Upper lobe of left lung (tissue), 4 donors: Measurements from ENCODE around the gene RRAS2.

ENCODE experiments used
- POLR2AphosphoS5 ChIP-seq, 2 donors: sonication (generic); formaldehyde crosslinking; IDR thresholded peaks; one replicate each; pipeline ENCODE4 v1.5.1; 2017; ENCODE audit warnings: antibody characterized with exemption in 2 of 2
- TF ChIP-seq, protein P1 (sequence below), 6 experiments: fragments of 450-650 bp in 4 of 6; fragments of 200-600 bp in 2 of 6; sonication (generic) in 2 of 6; IDR thresholded peaks; one replicate each; pipeline ENCODE4 v1.5.1; 2016 to 2019; ENCODE audit warnings: antibody characterized with exemption in 6 of 6

DNA sequence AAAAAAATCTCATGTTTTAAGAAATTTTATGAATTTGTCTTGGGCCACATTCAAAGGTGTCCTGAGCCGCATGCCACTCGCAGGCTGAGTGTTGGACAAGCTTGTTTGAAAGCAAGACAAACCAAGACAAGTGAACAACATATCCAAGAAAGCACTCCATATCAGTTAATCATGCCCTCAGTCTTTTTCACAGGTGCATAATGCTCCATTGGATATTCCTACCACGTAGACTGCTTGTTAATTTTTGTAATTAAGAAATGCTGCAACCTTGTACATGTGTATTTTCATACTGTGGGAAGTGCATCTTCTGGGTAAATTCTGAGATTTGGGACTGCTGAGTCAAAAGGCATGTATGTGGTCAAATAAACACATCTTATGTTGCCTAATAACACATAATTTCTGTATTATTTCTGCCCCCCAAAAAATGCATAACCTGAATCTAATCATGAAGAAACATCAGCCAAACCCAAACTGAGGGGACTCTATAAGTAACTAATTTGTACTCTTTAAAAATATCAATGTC lies 8.2 kb downstream of the RRAS2 start:
- TF ChIP-seq, protein P1, sequence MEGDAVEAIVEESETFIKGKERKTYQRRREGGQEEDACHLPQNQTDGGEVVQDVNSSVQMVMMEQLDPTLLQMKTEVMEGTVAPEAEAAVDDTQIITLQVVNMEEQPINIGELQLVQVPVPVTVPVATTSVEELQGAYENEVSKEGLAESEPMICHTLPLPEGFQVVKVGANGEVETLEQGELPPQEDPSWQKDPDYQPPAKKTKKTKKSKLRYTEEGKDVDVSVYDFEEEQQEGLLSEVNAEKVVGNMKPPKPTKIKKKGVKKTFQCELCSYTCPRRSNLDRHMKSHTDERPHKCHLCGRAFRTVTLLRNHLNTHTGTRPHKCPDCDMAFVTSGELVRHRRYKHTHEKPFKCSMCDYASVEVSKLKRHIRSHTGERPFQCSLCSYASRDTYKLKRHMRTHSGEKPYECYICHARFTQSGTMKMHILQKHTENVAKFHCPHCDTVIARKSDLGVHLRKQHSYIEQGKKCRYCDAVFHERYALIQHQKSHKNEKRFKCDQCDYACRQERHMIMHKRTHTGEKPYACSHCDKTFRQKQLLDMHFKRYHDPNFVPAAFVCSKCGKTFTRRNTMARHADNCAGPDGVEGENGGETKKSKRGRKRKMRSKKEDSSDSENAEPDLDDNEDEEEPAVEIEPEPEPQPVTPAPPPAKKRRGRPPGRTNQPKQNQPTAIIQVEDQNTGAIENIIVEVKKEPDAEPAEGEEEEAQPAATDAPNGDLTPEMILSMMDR (IDR thresholded peaks at IDR 0.05): no peak
- TF ChIP-seq POLR2AphosphoS5 (IDR thresholded peaks at IDR 0.05): no peak
